SJCRH30 (cell line): Measurements from ENCODE around the gene OSBPL10. TPM values are rescaled to one million over a fixed set of nuclear protein-coding genes. Genes with fewer than 3 reads are reported as not detected.
"Not testable (repeated sequence)": the region's sequence is repeated elsewhere in the genome, so short reads cannot be mapped to it uniquely, and the experiment has no call there.

Experiments
- DNase-seq, 2 experiments: peaks; one replicate each; pipeline ENCODE4 v3.0.0-alpha.2; 2015 to 2020
- H3K27ac ChIP-seq: fragments of 250-450 bp; sonication (Bioruptor Pico); 2 replicates; pipeline ENCODE4 v1.5.1; 2020; ENCODE audit warnings: mild to moderate bottlenecking, moderate library complexity
- H3K27me3 ChIP-seq: fragments of 250-450 bp; sonication (Bioruptor Pico); 2 replicates; pipeline ENCODE4 v1.5.1; 2020; ENCODE audit warnings: mild to moderate bottlenecking, moderate library complexity
- H3K36me3 ChIP-seq: fragments of 250-450 bp; sonication (Bioruptor Pico); 2 replicates; pipeline ENCODE4 v1.5.1; 2020; ENCODE audit warnings: mild to moderate bottlenecking, moderate library complexity
- H3K4me1 ChIP-seq: fragments of 250-450 bp; sonication (Bioruptor Pico); 2 replicates; pipeline ENCODE4 v1.5.1; 2020; ENCODE audit warnings: mild to moderate bottlenecking, moderate library complexity
- H3K4me3 ChIP-seq: fragments of 250-450 bp; sonication (Bioruptor Pico); 2 replicates; pipeline ENCODE4 v1.5.1; 2020; ENCODE audit warnings: mild to moderate bottlenecking, moderate library complexity
- H3K9me3 ChIP-seq: fragments of 250-450 bp; sonication (Bioruptor Pico); replicated peaks from 2 replicates; pipeline ENCODE4 v1.5.1; 2020; ENCODE audit warnings: mild to moderate bottlenecking, moderate library complexity
- total RNA-seq: library from RNA; depleted of rRNA; stranded (reverse); fragments of >200 nt; shearing (Covaris generic); gene quantifications from 2 replicates; pipeline ENCODE4 v1.2.3, GENCODE V29; 2014

Gene OSBPL10
- total RNA-seq, 1 experiment from 2014 or later: 2.0 TPM

DNA sequence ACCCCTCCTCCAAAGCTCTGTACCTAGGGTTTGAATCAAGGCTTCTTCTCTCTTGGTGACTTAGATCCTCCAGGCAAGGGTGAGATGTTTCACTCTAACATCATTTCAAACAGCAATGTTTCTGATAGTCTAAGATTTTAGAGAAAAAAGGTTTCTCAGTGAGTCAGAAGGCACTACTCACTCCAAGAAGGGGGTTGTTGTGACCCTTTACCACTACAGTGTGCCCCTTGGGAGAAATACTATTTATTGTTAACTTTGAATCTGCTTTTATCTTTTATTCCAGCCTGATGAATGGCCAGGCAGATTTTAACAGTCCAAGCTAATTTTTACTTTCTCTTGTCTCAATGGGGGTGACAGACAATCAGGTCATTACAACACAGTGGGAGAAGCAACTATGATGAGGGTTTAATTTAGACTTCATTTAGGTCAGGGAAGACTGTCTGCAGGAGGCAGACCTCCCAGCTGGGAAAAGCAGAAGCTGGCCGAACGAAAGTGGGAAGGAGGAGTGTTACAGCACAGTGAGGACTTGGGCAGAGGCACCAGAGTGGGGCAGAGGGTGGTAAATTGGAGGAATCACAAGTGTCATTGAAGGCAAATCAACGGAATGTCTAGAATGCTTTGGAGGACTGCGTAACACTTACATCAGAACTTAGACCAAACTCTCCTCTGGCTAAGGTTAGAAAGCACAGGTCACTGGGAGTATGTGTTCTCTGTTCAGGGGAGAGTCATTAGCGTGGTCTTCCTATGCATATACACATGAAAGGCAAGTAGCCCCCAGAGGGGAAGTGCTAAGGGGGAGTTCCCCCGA, 21.7 kb upstream of the OSBPL10 start:
- no peaks in the 10 kb centered on the region for H3K4me1 ChIP-seq
- no peaks in the 10 kb centered on the region for H3K27me3 ChIP-seq
- no peak overlapping the region for H3K4me3 ChIP-seq
- DNase-seq: no peak
- no peaks in the 10 kb centered on the region for H3K9me3 ChIP-seq
- no peak overlapping the region for H3K27ac ChIP-seq
- H3K36me3 ChIP-seq: no peaks in the 10 kb centered on the region

DNA sequence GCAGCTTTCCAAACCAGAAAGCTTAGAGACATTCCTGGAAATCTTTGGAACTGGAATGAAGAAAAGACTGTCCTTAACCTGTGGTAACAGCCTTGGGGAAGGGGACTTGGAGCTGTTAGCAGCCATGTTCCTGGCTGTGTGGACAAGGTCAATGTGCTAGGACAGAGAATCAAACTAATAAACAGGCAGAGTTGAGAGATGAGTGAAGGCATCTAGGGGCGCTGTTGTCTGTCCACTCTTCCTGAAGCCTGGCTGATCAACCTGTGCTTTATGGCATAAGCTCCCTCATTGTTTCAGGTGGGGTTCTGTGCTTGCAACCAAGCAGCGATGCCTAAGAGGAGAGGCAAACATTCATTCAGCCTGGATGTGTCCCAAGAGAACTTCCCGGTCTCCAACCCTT, 19.8 kb upstream of the OSBPL10 start:
- Histone ChIP-seq H3K4me3 (no peak overlapping the region), H3K27ac (no peak overlapping the region), H3K36me3 (no peaks in the 10 kb centered on the region), H3K4me1 (no peaks in the 10 kb centered on the region), H3K9me3 (no peaks in the 10 kb centered on the region), H3K27me3 (no peaks in the 10 kb centered on the region)
- DNase-seq: no peak

DNA sequence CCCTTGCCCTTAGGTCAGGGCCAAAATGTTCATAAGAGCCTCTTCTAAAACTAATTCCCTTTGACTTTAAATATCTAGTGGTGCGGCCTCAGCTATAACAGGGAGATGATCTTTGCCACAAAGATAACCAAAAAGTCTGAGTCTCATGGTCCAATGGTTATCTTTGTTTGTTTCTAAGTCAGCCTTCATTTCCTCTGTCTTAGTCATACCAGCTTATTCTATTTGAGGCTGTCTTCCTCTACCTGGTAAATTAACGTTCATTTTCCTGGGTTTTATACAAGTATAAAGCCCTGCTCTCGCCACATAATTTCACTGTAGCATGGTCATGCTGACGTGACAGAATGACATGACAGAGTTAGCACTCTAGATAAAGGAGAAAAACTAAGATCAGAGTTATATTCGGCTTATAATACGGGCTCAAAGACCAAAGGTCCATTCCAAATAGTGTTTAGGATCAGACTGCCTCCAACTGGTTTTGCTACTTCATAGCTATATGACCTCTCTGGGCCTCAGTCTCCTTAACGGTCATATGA, 18.9 kb upstream of the OSBPL10 start:
- Histone ChIP-seq H3K36me3 (no peaks in the 10 kb centered on the region), H3K27ac (no peak overlapping the region), H3K27me3 (no peaks in the 10 kb centered on the region), H3K4me3 (no peak overlapping the region), H3K9me3 (no peaks in the 10 kb centered on the region), H3K4me1 (no peaks in the 10 kb centered on the region)
- no peak for DNase-seq

- Histone ChIP-seq H3K4me3 (no peak overlapping the region), H3K4me1 (no peaks in the 10 kb centered on the region), H3K27ac (no peak overlapping the region), H3K36me3 (no peaks in the 10 kb centered on the region), H3K9me3 (no peaks in the 10 kb centered on the region), H3K27me3 (no peaks in the 10 kb centered on the region)
- DNase-seq: no peak
Measured at GRCh38 chr3:31997500-31997899, 16.4 kb upstream of the OSBPL10 start.

GRCh38 chr3:31996195-31996594, 15.1 kb upstream of the OSBPL10 start:
- no peaks in the 10 kb centered on the region for H3K9me3 ChIP-seq
- no peaks in the 10 kb centered on the region for H3K4me1 ChIP-seq
- DNase-seq: no peak
- H3K4me3 ChIP-seq: no peak overlapping the region
- no peaks in the 10 kb centered on the region for H3K36me3 ChIP-seq
- no peaks in the 10 kb centered on the region for H3K27me3 ChIP-seq
- no peak overlapping the region for H3K27ac ChIP-seq

- not testable (repeated sequence) for H3K9me3 ChIP-seq, H3K27ac ChIP-seq, DNase-seq, H3K4me3 ChIP-seq, H3K36me3 ChIP-seq, H3K4me1 ChIP-seq, H3K27me3 ChIP-seq
Measured at GRCh38 chr3:31995026-31995425, 14.0 kb upstream of the OSBPL10 start.

- H3K27ac ChIP-seq: no peak overlapping the region
- H3K9me3 ChIP-seq: no peaks in the 10 kb centered on the region
- DNase-seq: no peak
- no peaks in the 10 kb centered on the region for H3K4me1 ChIP-seq
- no peaks in the 10 kb centered on the region for H3K36me3 ChIP-seq
- no peak overlapping the region for H3K4me3 ChIP-seq
- H3K27me3 ChIP-seq: no peaks in the 10 kb centered on the region
Measured at GRCh38 chr3:31993843-31994242, 12.8 kb upstream of the OSBPL10 start.

GRCh38 chr3:31992995-31993394, 11.9 kb upstream of the OSBPL10 start:
- DNase-seq, H3K27ac ChIP-seq, H3K4me1 ChIP-seq, H3K36me3 ChIP-seq, H3K27me3 ChIP-seq, H3K9me3 ChIP-seq, H3K4me3 ChIP-seq: not testable (repeated sequence)

DNA sequence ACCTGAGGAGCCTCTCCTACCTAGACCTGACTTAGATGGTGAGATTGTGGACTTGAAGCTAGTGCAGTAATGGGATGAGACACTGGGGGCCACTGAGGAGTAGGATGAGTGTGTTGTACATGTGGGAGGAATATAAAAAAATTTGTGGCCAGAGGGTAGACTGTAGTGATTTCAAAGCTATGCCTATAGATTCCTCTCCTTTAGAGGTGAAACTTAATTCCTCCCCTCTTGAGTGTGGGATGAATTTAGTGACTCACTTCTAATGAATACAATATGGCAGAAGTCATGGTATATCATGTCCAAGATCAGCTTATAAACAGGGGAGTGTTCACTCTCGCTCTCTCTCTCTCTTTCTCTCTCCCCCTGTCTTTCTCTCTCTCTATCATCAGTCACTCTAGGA, 7.2 kb upstream of the OSBPL10 start:
- no peaks in the 10 kb centered on the region for H3K36me3 ChIP-seq
- H3K4me3 ChIP-seq: no peak overlapping the region
- DNase-seq: no peak
- H3K9me3 ChIP-seq: no peaks in the 10 kb centered on the region
- no peak overlapping the region for H3K27ac ChIP-seq
- H3K27me3 ChIP-seq: no peaks in the 10 kb centered on the region
- H3K4me1 ChIP-seq: no peaks in the 10 kb centered on the region

DNA sequence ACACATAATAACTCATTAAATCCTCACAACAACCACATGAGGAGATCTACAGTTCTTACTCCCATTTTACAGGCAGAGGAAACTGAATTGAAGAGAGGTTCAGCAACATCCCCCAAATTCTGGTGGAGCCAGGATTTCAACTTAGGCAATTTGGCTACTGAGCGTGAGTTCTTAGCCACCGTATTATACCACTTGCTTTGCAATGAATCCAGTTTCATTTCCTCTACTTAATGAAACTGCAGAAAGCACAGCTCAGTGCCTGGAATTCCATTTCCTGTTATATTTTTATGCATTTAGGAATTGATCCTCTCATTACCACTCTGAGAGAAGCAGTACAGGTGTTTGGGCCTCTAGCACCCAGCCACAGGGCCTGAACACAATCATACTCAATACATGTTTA, 4.8 kb upstream of the OSBPL10 start:
- H3K27me3 ChIP-seq: no peaks in the 10 kb centered on the region
- H3K9me3 ChIP-seq: no peaks in the 10 kb centered on the region
- H3K36me3 ChIP-seq: no peaks in the 10 kb centered on the region
- DNase-seq: no peak
- H3K4me3 ChIP-seq: no peak overlapping the region
- no peaks in the 10 kb centered on the region for H3K4me1 ChIP-seq
- no peak overlapping the region for H3K27ac ChIP-seq

GRCh38 chr3:31984321-31984720, 3.3 kb upstream of the OSBPL10 start:
- Histone ChIP-seq H3K36me3 (no peaks in the 10 kb centered on the region), H3K27ac (no peak overlapping the region), H3K27me3 (no peaks in the 10 kb centered on the region), H3K9me3 (no peaks in the 10 kb centered on the region), H3K4me3 (no peak overlapping the region), H3K4me1 (no peaks in the 10 kb centered on the region)
- no peak for DNase-seq

- Histone ChIP-seq H3K4me3 (peak overlapping the region; percentile 59), H3K27ac (no peak overlapping the region), H3K4me1 (no peaks in the 10 kb centered on the region), H3K27me3 (no peaks in the 10 kb centered on the region), H3K36me3 (no peaks in the 10 kb centered on the region), H3K9me3 (no peaks in the 10 kb centered on the region)
- DNase-seq: no peak
Measured at GRCh38 chr3:31980530-31981205, 394 bp downstream of the OSBPL10 start.

DNA sequence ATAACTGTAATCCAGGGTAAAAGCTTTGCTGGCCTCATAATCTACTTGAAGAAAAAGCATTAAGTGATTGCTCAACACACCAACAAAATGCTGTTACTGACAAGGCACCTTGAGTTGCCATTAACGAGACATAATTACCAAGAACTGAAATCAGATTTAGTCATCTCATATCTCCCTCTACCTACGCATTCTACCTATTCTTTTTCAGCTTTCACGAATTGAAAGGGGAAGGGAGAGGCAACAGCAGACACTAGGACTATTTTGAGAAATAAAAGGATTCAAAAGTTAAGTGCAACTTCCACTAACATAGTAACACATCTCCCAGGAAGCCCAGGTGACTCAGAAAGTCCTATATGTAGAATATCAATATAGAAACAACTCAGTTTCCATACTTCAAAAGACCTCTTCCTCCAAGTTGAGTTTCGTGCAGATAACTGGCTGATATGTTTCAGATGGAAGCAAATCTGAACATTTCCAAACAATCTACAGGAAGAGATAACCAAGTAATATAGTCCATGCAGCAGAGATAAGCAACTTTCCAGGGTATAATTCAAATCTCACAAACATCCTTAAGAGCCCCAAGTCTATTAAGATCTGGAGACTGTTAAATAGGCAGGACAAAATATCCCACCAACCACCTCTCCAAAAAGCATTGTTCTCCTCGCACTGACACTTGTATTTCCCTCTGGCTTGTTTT, 1.9 kb downstream of the OSBPL10 start:
- no peak for DNase-seq
- 0 out of 2 replicates have a peak, but pooled peaks cover 3% of the 10 kb centered on the region for H3K4me1 ChIP-seq
- no peaks in the 10 kb centered on the region for H3K9me3 ChIP-seq
- no peaks in the 10 kb centered on the region for H3K36me3 ChIP-seq
- no peak overlapping the region for H3K27ac ChIP-seq
- H3K27me3 ChIP-seq: no peaks in the 10 kb centered on the region
- H3K4me3 ChIP-seq: no peak overlapping the region

GRCh38 chr3:31978553-31978952, 2.5 kb downstream of the OSBPL10 start:
- no peaks in the 10 kb centered on the region for H3K36me3 ChIP-seq
- H3K9me3 ChIP-seq: no peaks in the 10 kb centered on the region
- no peaks in the 10 kb centered on the region for H3K27me3 ChIP-seq
- H3K4me3 ChIP-seq: no peak overlapping the region
- H3K27ac ChIP-seq: no peak overlapping the region
- 0 out of 2 replicates have a peak, but pooled peaks cover 3% of the 10 kb centered on the region for H3K4me1 ChIP-seq
- DNase-seq: no peak

GRCh38 chr3:31977736-31978135, 3.3 kb downstream of the OSBPL10 start:
- Histone ChIP-seq H3K4me3 (no peak overlapping the region), H3K36me3 (no peaks in the 10 kb centered on the region), H3K9me3 (no peaks in the 10 kb centered on the region), H3K27me3 (no peaks in the 10 kb centered on the region), H3K4me1 (0 out of 2 replicates have a peak, but pooled peaks cover 3% of the 10 kb centered on the region), H3K27ac (no peak overlapping the region)
- no peak for DNase-seq
